Measurements from ENCODE around the gene PSMB10.

PSMB10 gene

GRCh38 chr16:67888331-67888730, 48.3 kb downstream of the PSMB10 start:
- no peak for DNase-seq

- DNase-seq: no peak
Observed at GRCh38 chr16:67886387-67886786, 50.3 kb downstream of the PSMB10 start.

DNA sequence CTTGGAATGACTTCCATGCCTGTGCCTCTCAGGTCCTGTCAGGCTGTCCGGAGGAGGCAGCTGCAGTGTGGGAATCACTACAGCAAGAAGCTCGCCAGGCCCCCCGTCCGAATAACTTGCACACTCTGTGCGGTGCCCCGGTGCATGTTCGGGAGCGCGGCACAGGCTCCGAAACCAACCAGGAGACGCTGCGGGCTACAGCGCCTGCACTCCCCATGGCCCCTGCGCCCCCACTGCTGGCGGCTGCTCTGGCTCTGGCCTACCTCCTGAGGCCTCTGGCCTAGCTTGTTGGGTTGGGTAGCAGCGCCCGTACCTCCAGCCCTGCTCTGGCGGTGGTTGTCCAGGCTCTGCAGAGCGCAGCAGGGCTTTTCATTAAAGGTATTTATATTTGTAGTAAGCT, 50.7 kb downstream of the PSMB10 start:
- no peak for DNase-seq

GRCh38 chr16:67885545-67885944, 51.1 kb downstream of the PSMB10 start:
- no peak for DNase-seq

DNA sequence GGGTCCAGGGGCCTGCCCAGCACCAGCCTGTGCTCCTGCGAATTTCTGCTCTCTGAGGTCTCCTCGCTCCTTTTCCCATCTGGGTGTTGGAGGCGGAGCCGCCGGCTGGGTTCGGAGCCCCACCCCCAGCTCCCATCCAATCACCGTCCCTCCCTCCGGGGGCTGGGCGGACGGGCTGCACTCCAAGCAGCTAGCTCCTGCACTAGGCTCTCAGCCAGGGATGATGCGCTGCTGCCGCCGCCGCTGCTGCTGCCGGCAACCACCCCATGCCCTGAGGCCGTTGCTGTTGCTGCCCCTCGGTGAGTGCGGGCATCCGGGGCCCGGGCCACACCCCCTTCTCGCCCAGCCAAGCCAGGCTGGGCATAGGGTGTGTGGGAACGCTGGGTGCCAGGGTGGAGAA, 52.0 kb downstream of the PSMB10 start, which contains the start of gene NRN1L:
Gene NRN1L (plus strand): TSS at position 202 of the 400 bp plus-strand sequence. CDS start 19 bp downstream, at position 221.
- peak; percentile 87 for DNase-seq
